Suprapubic skin (tissue), 4 donors: ENCODE measurements around the gene THOC6.

Experiments used
- CTCF ChIP-seq, 2 donors: fragments of 200-600 bp in 1 of 2; fragments of 450-650 bp in 1 of 2; sonication (generic) in 1 of 2; IDR thresholded peaks; one replicate each; pipeline ENCODE4 v1.5.1; 2016 to 2019; ENCODE audit warnings: antibody characterized with exemption in 2 of 2, mild to moderate bottlenecking in 1 of 2, moderate library complexity in 1 of 2
- EP300 ChIP-seq: sonication (generic); formaldehyde crosslinking; IDR thresholded peaks from one replicate; pipeline ENCODE4 v1.6.1; 2017; ENCODE audit warnings: antibody characterized with exemption
- POLR2A ChIP-seq, 2 donors: fragments of 450-650 bp; IDR thresholded peaks; one replicate each; pipeline ENCODE4 v1.6.1; 2017; ENCODE audit warnings: antibody characterized with exemption in 2 of 2, mild to moderate bottlenecking in 2 of 2, moderate library complexity in 2 of 2
- POLR2AphosphoS5 ChIP-seq, 3 donors: sonication (generic); formaldehyde crosslinking; IDR thresholded peaks; one replicate each; pipeline ENCODE4 v1.6.1; 2017; ENCODE audit warnings: antibody characterized with exemption in 3 of 3

DNA sequence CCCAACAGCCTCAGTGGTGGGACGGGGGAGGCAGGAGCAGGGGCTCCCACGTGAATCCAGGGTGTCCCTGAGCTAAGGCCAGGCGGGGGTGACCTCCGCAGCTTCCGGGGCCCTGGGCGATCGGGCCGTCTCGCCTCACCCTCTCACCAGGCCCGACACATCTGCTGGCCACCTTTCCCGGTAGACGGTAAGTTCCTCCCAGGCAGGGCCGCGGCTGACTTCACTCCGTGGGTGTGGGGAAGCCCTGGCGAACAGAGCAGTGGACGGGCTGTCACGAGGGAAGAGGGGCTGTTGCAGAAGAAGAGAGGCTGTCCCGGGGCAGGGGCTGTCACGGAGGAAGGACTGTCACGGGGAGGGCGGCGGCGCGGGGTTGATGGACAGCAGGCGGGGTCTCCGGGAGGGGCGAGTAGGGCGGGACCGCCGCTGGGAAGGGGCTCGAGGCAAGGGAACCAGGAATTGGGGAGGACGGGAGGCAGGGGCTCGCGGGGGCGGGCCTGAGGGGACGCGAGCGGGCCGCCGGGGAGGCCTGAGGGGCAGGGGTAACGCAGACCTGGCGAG is 44.1 kb upstream of the THOC6 start:
- TF ChIP-seq POLR2AphosphoS5 (IDR thresholded peaks at IDR 0.05) (no peak), CTCF (IDR thresholded peaks at IDR 0.05) (no peak), EP300 (no peak), POLR2A (IDR thresholded peaks at IDR 0.05) (no peak)
